GM21367 (cell line): Measurements from ENCODE around the gene MEF2A.

ENCODE experiments used
- ATAC-seq: cut with Tn5 transposase; IDR thresholded peaks from one replicate; pipeline ENCODE4 v1.9.1; 2021; ENCODE audit not compliant: unreplicated experiment

MEF2A gene

DNA sequence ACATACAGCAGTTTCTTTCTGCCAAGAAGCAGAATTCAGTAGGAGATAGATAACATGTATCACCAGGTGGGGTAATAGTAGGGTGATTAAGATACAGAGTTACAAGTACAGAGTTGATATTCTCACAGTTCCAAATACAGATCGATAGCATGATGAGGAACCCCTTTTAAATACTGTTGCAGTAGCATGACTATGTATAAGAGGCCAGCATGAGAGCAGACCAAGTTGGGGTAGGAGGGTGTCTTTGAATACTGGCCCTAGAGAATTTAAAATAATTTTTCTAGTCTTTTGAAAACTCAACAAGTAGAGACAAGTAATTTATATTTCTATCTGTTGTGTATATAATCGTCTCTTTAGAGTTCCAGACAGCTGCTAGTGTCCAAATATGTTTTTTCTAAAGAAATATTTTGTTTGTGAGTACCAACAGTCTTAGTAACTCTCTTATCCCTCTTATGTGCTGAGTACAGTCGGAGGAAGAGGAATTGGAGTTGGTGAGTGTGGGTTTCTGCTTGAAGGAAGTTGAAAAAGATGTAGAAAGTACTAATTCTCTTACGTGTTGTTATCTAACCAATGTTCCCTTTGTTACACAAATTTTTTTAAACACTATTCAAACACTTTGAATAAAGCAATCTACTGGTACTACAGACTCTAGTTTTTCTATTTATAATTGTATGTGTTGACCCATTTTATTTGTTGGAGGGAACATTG, 137.3 kb downstream of the MEF2A start:
- no peak for ATAC-seq

DNA sequence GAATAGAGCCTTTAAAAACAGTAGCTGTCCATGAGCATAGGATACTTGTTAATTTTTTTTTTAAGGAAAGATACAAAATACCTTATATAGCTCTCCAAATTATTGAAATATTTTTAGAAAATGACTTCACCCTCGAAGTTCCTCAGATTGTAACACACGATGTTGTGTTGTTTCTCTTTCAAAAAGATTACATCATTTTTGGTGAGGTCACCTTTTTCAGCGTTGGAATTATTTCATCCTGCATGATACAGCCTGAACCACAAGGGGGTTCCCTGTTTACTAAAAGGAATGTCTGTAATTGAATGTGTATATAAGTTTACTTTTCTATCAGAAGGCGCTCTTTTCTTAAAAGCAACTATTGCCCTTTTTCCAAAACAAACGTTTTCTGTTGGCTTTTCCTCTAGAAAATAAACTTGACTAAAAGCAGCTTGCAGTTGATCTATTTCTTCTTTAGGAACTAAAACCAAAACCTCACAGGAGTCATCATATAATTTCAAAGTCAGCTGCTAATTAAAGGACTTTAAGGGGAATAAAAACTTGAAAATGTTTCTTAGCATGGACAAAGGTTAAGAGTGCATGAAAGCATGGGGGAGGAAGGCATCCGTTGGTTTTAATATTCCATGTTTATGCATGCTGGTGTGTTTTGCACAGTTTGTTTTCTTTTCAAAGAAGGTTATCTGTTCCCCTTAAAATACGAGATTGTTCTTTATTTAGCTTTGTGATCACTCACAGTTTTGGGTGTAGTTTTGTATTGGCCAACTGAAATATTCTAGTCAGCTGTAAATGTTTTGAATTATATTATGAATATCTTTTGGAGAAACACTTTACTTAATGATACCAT, 138.0 kb downstream of the MEF2A start:
- peak; percentile 4 for ATAC-seq

DNA sequence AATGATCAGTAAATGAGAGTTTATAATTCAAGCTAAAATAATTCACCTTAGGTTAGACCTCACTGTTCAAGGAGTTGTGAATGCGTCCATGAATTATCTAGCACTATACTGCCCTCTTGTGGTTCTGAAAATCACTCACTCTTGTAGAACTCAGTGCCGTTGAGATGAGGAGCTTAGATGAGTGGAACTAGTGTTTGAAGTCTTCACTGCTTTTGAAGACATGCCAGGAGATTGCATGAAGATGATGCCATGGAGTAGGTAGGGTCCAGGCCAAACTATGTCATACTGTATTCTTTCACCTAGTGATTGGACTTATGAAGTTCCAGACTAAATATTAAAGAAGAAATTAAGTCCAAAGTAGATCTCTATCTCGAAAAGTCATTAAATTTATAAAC, 138.7 kb downstream of the MEF2A start:
- ATAC-seq, result peak; percentile 66

DNA sequence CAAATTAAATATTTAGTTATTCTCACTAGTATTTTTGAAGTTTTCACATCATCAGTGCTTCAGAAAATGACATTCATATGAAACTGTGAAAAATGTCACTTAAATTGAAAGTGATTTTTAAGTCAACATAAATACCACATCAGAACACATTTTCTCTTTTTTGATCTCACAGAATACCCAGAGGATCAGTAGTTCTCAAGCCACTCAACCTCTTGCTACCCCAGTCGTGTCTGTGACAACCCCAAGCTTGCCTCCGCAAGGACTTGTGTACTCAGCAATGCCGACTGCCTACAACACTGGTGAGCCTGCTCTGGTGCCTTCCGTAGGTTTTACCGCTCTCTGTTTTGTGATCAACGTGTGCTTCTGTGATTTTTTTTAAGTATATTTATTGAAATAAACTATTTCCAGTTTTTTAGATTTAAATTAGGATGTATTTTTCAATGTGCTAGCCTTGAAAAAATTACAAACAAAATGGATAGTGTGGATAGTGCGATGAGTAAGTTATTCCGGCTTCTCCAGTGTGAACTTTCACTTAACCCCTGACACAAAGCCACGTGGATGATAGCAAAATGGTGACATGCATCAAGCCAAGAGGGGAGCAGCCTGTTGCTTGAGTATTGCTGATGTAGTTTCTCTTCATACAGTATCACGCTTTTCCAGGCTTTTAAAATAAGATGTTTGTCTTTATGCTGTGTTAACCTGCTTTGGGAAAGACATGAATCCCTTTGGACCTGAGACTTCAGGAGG, 140.9 kb downstream of the MEF2A start:
- no peak for ATAC-seq

DNA sequence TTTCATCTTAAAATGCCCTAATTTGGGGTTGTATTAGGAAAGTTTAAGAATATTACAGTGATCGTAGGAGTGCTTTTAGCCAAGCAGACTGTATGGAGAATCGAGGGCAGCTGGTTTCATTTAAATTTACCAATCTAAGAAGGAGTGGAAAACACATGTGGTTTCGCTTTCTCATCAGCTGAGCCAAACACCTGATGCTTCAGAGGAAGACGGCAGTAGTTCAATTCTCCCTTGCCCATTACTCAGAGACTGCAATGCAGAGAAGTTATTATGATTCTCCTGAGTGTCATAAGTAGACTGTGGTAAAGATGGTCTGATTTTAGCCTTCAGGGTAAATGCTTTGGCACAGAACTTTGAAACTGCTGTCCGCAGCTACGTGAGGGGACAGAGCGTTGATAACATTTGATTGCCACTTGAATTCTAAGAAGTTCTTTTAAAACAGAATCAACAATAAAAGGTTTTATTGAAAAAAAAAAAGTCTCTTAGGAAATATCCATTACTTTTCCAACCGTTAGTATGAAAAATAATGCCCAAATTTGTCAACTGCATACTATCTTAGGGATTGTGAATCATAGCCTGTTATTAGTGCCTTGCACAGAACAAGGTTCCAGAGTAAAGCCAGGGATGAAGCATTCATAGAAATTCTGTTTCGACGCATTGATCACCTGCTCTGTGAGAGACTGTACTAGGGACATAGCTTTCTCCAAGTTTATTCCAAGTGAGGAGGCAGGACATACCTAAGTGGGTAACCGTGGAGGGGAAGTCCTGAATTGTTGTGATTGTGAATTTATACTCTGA, 141.9 kb downstream of the MEF2A start:
- no peak for ATAC-seq

DNA sequence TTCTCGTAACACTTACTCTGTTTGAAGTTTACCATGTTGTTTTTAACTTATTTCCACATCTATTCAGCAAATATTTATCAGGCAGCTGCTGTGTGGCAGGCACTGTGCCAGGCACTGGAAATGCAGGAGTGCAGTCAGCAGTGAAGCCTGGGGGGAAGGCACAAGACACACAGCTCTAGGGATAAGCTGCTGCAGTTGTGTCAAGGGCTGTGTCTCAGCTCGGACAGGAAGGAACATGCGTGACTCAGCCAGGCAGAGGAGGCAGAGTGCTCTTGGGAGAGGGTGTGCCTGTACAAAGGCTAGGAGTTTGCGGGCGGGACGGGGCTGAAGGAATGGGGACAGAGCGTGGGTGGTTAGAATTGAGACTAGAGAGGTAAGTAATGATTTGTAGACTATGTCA, 142.8 kb downstream of the MEF2A start:
- no peak for ATAC-seq

DNA sequence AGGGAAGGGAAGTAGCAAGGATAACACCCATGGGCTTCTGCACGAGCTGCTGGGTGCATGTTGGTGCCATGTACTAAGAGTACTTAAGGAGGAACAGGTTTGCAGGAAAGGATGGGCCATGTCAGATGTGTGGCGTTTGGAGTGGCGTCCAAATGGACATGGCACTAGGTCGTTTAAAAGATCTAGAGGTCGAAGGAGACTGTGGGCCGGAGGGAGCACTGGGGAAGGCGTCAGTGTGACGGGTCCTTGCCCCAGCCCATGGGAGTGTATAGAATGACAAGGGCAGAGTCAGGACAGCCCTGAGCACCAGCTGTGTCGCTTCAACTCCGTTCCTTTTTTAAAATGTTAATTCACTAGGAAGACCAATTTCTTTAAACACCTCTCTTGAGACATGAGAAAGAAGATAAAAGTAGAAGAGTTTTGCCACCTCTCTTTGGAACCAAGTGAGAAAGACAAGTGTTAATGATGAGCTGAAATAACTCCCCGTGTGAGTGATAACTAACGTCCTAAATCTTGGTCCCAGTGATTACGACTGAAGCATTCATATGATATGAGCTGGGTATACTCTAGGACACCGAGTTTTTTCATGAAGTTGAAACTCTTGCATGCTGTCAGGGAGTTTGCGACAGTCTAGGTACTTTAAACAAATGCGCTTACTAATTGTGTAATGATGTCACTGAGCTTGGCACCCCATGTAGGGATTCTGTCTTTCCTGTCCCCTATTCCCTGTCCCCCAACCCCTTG, 143.6 kb downstream of the MEF2A start:
- no peak for ATAC-seq

DNA sequence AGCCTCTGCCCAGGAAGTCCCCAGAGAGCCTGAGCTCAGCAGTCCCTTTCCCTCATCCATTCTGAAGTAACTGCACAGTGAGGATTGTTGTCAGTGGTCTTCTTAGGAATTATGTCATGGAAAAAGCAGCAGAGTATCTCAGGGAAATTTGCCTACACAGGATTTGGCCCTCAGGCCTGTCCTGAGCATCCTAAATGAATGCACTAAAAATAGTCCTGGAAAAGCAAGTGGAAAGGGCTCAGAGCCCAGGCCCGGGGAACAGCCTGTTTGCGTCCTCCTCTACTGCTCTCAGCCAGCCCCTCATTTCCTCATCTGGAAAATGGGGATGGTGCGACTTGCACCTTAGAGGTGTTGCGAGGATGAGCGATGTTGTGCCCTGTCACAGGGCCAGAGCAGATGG, 145.8 kb downstream of the MEF2A start:
- no peak for ATAC-seq

- no peak for ATAC-seq
Measured at GRCh38 chr15:99712415-99712814, 146.6 kb downstream of the MEF2A start.

GRCh38 chr15:99716540-99717095, 150.8 kb downstream of the MEF2A start:
- ATAC-seq, result no peak

DNA sequence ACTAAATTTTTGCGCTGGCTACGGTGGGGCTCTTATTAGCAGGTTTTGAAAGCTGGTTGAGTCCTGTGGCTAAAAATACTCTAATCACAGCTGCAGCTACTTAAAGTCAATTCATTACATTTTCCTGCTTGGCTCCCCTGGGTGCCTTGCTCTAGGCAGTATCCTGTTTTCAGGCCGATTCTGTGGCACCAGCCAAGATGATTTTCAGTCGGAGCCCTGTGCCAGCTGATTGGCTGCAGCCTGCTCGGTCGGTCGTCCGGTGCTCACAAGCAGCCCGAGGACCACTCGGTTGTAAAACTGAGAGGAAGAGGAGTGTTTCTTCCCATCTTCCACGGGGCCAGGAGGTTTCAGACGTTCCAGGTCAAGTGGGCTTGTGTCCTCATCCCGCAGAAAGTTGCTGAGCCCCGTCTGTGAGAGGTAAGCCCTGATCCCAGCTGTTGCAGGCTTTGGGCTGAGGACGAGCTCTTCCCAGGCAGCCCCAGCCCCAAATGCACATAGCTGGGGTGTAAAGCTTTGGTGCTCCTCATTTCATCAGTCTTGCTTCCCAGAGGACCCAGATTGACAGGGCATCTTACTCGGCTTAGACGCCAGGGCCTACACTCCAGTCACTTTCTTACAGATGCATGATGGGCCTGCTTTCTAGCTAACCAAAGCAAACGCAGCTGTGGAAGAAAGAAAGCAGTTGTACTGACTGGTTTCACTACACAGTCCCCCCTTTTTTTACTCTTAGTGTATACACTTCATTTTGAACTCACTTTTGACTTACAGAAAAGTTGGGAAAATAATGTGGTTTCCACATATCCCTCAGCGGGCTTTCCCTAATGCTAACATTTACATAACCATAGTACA, 151.6 kb downstream of the MEF2A start:
- ATAC-seq, result no peak

- no peak for ATAC-seq
Measured at GRCh38 chr15:99718421-99718820, 152.6 kb downstream of the MEF2A start.

- ATAC-seq, result peak; percentile 79
Measured at GRCh38 chr15:99719096-99719541, 153.3 kb downstream of the MEF2A start.

GRCh38 chr15:99720533-99720932, 154.7 kb downstream of the MEF2A start:
- ATAC-seq, result no peak

DNA sequence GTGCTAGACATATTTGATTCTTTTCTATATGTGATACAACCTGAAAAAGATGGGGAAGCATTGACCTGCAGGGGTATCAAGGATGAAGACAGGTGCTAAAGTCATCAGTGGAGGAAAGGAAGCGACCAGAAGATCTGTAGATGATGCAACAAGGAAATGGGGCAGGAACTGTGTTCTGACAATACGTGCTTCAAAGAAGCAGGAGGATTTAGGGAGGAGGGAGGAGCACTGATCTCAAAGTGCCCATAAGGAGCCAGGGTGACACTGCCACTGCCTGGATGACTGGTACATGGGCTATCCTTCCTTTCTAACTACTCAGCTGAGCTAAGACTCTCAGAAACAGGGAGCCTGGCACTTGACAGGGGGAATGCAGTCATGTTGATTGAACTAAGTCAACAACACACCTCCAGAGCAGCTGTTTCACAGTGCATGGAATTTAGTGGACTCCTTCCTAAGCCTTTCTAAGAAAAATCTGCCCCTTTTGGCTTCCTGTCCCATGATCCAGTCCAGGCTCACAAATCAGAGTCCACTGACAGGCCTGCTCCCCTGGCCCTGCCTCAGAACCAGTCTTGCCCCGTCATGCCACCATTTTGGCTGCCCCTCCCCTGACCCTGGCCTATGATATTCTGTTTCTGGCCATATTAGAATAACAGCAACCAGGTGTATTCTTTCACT, 155.5 kb downstream of the MEF2A start:
- ATAC-seq, result no peak

GRCh38 chr15:99721896-99722295, 156.1 kb downstream of the MEF2A start:
- ATAC-seq, result no peak

DNA sequence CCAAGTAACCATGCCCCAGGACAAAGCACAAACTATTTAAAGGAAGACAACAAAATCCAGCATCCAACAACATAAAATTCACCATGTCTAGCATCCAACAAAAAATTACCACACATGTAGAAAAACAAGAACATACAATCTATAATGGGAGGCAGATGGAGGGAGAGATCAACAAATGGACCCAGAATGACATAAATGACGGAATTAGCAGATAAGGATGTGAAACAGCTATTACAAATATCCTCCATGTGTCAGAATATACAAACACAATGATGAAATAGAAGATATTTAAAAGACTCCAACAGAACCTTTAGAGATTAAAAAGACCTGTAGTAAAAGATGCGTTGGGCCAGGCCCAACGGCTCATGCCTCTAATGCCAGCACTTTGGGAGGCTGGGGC, 156.6 kb downstream of the MEF2A start:
- no peak for ATAC-seq

- ATAC-seq, result no peak
Measured at GRCh38 chr15:99726333-99726732, 160.5 kb downstream of the MEF2A start.
